GM12892 (cell line): Measurements from ENCODE around the gene OPCML.
"Not testable (repeated sequence)": the region's sequence is repeated elsewhere in the genome, so short reads cannot be mapped to it uniquely, and the experiment has no call there.

ENCODE experiments used
- DNase-seq: peaks from one replicate; pipeline ENCODE4 v3.0.0; 2011; ENCODE audit not compliant: insufficient read length
- FAIRE-seq: peaks from 2 replicates; lab custom pipeline; 2011; peaks lifted over from hg19 to GRCh38; lab: Jason Lieb, UNC
- POLR2A ChIP-seq: IDR thresholded peaks from 2 replicates; pipeline ENCODE4 v1.6.1; 2011; ENCODE audit warnings: low read depth, low read length, control low read depth
- POLR2AphosphoS5 ChIP-seq: IDR thresholded peaks from 2 replicates; pipeline ENCODE4 v1.6.1; 2011; ENCODE audit warnings: low read depth, low read length, control low read depth
- TAF1 ChIP-seq: IDR thresholded peaks from 2 replicates; pipeline ENCODE4 v1.6.1; 2011; ENCODE audit warnings: low read depth, mild to moderate bottlenecking, control low read depth, low read length, borderline replicate concordance

The OPCML gene

DNA sequence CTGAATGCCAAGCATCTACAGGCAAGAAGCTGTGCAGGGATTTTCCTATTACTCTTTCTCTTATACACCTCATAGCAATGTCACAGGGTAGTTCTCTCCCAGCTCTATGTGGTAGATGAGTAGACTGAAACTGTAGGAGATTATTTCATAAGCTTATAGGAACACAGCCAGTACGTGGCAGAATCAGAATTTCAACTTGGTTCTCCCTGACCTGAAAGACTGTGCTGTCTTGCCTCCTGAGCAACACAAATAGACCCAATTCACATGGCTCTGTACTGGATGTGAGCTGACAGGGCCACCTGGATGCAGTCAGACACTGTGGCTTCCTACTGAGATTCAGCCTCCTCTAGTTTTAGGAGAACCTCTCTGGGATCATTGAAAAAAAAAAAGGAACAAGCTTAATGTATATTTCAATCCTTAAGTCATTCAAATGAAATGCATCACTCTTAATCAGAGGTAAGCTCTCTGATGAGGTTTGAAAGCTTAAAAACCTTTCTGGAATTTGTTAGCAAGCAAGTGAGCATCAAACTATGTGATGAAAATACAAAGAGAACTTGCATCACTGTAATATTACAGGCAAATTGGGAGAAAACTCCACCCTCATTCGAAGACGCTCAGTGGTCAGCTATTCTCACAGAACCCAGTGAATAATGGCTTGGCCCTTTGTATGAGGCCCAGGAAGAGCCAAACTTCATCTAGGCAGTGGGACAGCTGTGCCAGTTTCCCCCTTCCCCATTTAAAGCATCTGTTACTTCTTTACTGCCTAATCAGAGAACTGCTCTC is 1122.5 kb downstream of the OPCML start:
- TF ChIP-seq POLR2A: no peak
- TF ChIP-seq TAF1: no peak
- no peak for TF ChIP-seq POLR2AphosphoS5
- FAIRE-seq (no peak), DNase-seq (no peak)

DNA sequence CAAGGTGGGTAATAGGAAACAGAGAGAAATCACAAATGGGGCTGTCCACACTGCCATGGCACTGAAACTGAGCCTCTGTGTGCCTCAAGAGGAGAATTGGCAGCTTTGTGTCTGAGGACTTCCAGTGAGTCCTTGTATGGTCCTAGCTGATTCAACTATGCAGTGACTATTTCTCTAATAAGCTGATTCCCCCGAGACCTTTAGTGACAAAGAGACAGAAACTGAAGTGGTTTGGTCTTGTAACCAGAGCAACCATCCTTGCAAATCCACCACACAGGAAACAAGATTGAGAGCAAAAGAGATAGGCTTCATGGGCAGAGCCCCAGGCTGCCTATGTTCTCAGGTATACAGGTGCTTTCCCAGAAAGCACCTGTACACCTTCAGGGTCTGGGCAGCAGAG is 1123.4 kb downstream of the OPCML start:
- TF ChIP-seq TAF1: no peak
- no peak for TF ChIP-seq POLR2AphosphoS5
- no peak for TF ChIP-seq POLR2A
- no peak for DNase-seq
- FAIRE-seq: peak; percentile 91

DNA sequence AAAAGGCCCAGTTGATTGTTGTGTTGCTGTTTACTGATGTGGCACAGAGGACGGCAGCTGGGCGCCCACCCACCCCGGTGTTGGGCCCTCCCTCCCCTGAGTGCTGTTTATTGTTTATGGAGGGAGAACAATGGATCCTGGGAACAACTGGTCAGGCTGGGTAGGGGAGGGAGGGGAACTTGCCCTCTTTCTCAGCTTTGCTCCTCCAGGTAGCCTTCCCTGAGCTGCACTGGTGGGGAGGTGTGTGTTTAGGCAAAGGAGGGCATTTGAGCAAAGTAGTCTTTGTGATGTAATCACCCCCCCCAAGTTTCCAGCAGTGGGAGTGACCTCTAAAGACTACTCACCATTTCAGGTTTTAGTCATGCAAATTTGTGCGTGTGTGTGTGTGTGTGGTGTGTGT is 1126.6 kb downstream of the OPCML start:
- FAIRE-seq (no peak), DNase-seq (no peak)
- no peak for TF ChIP-seq TAF1
- TF ChIP-seq POLR2AphosphoS5: no peak
- TF ChIP-seq POLR2A: no peak

DNA sequence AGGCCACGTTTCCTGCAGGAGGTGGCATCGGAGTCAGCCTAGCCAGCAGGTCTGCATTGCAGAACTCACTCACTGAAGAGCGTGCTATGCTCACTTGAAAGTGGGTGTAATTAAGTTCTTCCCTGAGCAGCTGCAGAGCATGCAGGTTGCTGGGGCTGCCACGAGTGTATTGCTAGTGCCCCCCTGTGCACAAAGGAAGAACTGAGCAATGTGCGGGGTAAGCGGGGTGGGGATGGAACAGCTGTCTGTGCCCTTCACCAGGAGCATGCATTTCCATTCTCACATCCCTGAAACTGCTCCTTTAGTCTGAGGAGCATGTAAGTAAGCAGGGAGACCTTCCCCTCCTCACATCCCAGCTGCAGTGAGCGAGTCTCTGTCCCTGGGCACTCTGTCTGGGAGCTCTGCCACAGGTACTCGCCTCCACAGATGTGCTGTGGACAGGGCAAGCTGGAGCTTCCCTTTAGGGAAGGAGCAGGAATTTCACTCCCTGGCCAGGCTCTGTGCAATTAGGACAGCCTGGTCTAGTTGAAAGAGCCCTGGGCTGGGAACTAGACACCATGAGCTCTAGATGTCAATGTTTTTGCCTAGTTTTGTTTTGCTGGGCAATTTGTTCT is 1130.1 kb downstream of the OPCML start:
- FAIRE-seq (peak; percentile 95), DNase-seq (peak; percentile 25)
- TF ChIP-seq POLR2AphosphoS5 (no peak), POLR2A (no peak), TAF1 (no peak)

DNA sequence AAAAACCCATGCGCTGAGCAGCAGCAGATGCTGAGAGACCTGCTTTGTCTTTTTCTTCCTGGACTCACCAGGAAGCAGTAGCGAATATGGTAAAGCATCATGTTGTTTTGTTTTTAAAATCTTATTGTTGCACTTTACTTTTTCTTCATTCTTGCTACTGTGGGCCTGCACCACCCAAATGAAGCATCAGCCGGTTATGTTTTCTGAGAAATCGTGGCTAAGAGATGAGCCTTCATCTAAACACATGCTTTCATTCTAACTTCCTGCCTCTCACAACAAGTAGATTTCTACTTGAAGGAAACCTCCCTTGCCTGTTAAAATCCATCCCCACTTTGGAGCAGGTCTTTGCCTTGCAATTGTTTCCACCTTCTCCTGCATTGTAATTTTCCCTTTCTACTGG is 1136.0 kb downstream of the OPCML start:
- TF ChIP-seq POLR2A (no peak), POLR2AphosphoS5 (no peak), TAF1 (no peak)
- DNase-seq: no peak
- no peak for FAIRE-seq

DNA sequence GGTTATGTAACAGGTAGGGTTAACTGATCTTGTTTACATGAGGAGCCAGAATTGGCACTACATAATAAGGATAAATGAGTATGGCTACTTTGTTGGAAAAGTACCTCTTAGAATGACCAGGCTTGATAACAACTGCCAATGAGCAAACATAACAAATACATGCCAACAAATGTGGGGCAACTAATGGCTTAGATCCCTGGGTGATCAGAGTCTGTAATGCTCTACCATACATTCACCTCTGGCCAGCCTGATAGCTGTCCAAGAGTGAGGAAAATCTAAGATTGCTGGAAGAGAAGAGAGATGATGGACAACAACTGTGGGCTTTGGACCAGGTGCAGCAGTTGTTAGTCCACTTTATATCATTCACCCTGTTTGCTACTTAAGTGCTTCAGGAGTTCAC is 1136.9 kb downstream of the OPCML start:
- TF ChIP-seq POLR2AphosphoS5: no peak
- TF ChIP-seq TAF1: no peak
- TF ChIP-seq POLR2A: no peak
- FAIRE-seq (no peak), DNase-seq (no peak)

DNA sequence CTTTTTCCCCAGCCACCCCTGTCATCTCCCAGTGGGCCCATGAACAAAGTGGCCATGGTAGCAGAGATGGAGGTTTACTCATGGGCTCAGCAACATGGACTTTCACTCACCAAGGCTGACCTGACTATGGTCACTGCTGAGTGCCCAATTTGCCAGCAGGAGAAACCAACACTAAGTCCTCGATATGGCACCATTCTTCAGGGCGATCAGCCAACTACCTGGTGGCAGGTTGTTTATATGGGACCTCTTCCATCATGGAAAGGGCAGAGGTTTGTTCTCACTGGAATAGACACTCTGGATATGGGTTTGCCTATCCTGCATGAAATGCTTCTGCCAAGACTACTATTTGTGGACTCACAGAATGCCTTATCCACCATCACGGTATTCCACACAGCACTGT is 1152.8 kb downstream of the OPCML start:
- FAIRE-seq (no peak), DNase-seq (no peak)
- TF ChIP-seq POLR2A (no peak), TAF1 (no peak), POLR2AphosphoS5 (no peak)

DNA sequence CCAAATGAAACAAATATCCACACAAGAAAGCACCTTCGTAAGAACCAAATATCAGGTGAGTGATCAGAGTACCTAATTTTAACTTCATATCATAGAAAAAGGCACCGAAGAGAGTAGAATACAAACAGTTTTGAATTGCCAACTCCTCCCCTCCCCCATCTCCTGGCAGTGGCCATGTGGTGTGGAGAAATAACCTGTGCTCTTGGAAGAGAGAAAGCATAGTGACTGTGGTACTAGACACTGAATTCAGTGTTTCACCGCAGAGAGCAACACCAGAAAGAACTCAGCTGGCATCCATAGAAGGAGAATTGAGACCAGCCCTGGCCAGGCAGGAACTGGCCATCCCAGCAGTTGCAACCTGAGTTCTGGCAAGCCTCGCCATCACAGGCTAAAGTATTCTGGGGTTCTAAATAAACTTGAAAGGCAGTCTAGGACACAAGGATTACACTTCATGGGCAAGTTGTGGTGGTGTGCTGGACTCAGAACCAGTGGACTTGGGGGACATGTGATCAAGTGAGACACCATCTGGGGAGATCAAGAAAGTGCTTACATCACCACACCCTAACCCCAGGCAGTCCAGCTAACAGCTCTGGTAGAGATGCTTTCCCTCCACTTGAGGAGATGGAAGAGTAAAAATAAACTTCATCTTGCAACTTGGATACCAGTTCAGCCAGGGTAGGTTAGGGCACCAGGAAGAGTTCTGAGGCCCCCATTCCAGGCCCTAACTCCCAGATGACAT is 1158.7 kb downstream of the OPCML start:
- TF ChIP-seq TAF1 (no peak), POLR2AphosphoS5 (no peak), POLR2A (no peak)
- DNase-seq: no peak
- peak; percentile 89 for FAIRE-seq

DNA sequence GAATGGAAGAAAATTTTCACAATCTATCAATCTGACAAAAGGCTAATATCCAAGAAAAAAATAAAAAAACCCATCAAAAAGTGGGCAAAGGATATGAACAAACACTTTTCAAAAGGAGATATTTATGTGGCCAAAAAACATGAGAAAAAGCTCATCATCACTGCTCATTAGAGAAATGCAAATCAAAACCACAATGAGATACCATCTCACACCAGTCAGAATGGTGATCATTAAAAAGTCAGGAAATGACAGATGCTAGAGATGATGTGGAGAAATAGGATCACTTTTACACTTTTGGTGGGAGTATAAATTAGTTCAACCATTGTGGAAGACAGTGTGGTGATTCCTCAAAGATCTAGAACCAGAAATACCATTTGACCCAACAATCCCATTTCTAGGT is 1162.2 kb downstream of the OPCML start:
- not testable (repeated sequence) for FAIRE-seq, DNase-seq

DNA sequence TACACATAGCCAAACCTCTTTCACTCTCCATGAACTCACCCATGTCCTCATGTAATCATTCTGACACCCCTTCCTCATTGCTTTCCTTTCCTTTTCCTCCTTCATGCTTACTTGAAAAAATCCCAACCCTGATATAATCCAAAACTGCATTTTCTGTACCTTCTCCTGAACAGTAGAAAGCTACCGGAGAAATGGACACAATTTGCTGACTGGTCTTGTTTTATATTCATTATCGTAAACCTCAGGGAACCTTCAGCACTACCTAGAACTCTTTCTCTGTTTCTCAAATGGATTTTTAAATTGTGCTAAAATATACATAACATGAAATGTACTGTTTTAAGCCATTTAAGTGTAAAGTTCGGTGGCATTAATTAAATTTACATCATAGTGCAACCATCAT is 1165.0 kb downstream of the OPCML start:
- TF ChIP-seq POLR2A (no peak), POLR2AphosphoS5 (no peak), TAF1 (no peak)
- FAIRE-seq (no peak), DNase-seq (no peak)

DNA sequence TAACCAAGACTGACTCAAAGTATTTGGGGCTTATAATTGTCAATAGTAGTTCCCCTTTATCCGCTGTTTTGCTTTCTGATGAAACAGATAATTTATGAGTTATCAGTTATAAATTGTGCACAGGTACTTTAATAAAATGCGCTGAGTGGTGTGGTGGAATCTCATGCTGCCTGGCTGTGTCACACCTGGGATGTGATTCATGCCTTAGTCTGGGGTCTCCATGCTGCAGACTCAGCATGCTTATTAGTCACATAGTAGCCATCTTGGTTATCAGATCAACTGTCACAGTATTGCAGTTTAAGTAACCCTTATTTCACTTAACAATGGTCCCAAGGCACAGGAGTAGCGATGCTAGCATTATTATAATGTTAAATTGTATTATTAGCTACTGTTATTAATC is 1166.7 kb downstream of the OPCML start:
- FAIRE-seq (no peak), DNase-seq (no peak)
- TF ChIP-seq POLR2A: no peak
- no peak for TF ChIP-seq TAF1
- no peak for TF ChIP-seq POLR2AphosphoS5
